Gastroesophageal sphincter (tissue), 4 donors: ENCODE results near the gene NCF4. TPM values are rescaled to one million over a fixed set of nuclear protein-coding genes. Genes with fewer than 3 reads are reported as not detected.
A peak's percentile ranks its signal among the peaks of the same experiment; 100 is the strongest.

Source experiments
- ATAC-seq: fragments of 150-250 bp; one replicate; pipeline ENCODE4 v1.9.1; 2016; ENCODE audit warnings: mild to moderate bottlenecking, moderate library complexity
- H3K27ac ChIP-seq, 4 donors: fragments of 200-600 bp; sonication (generic) in 3 of 4; 1 replicate in 3 of 4; 2 replicates in 1 of 4; pipeline ENCODE4 v1.5.1; 2016 to 2019
- H3K27me3 ChIP-seq: fragments of 200-600 bp; sonication (generic); one replicate; pipeline ENCODE4 v1.5.1; 2019
- H3K36me3 ChIP-seq, 2 donors: fragments of 200-600 bp; sonication (generic); one replicate each; pipeline ENCODE4 v1.5.1; 2019; ENCODE audit warnings: control low read depth in 1 of 2
- H3K4me1 ChIP-seq, 3 donors: fragments of 200-600 bp; sonication (generic); 1 replicate in 2 of 3; 2 replicates in 1 of 3; pipeline ENCODE4 v1.5.1; 2016 to 2019; ENCODE audit warnings: control low read depth in 2 of 3
- H3K4me3 ChIP-seq, 2 donors: fragments of 200-600 bp; sonication (generic); one replicate each; pipeline ENCODE4 v1.5.1; 2019; ENCODE audit warnings: mild to moderate bottlenecking in 1 of 2, moderate library complexity in 1 of 2
- H3K9me3 ChIP-seq, 3 donors: fragments of 200-600 bp; sonication (generic); one replicate each; pipeline ENCODE4 v1.5.1; 2017 to 2019; ENCODE audit warnings: control low read depth in 2 of 3
- CTCF ChIP-seq, 4 experiments: fragments of 200-600 bp in 2 of 4; fragments of 450-650 bp in 2 of 4; sonication (generic) in 1 of 4; IDR thresholded peaks; one replicate each; pipeline ENCODE4 v1.5.1; 2017 to 2019; ENCODE audit warnings: antibody characterized with exemption in 4 of 4, mild to moderate bottlenecking in 2 of 4, moderate library complexity in 2 of 4
- EP300 ChIP-seq: sonication (generic); formaldehyde crosslinking; IDR thresholded peaks from one replicate; pipeline ENCODE4 v1.6.1; 2017; ENCODE audit warnings: antibody characterized with exemption, mild to moderate bottlenecking
- POLR2A ChIP-seq, 2 donors: fragments of 450-650 bp; IDR thresholded peaks; one replicate each; pipeline ENCODE4 v1.6.1; 2017; ENCODE audit warnings: antibody characterized with exemption in 2 of 2, mild to moderate bottlenecking in 2 of 2, moderate library complexity in 1 of 2
- POLR2AphosphoS5 ChIP-seq: sonication (generic); formaldehyde crosslinking; IDR thresholded peaks from one replicate; pipeline ENCODE4 v1.6.1; 2017; ENCODE audit warnings: antibody characterized with exemption
- WGBS, 2 donors: methylation state at CpG; one replicate each; pipeline ENCODE4 v1.1.5; 2018; ENCODE audit warnings: low coverage in 1 of 2; 5-methylcytosine and 5-hydroxymethylcytosine counted together
- total RNA-seq, 4 donors: library from RNA; depleted of rRNA; stranded (reverse); fragments of >200 nt; gene quantifications; one replicate each; pipeline ENCODE4 v1.1.0, GENCODE V29; 2016

The NCF4 gene
- total RNA-seq, 4 donors from 2014 or later: 5.4 to 20.5 (median 10.6) TPM

- no peaks in the 10 kb centered on the region for H3K36me3 ChIP-seq
- 70 to 80% methylated on average over 2 of the region's 6 CpGs for WGBS, 2 donors
- TF ChIP-seq EP300: no peak
- TF ChIP-seq CTCF (IDR thresholded peaks at IDR 0.05): peak in 3 of 4 experiments; percentile 32 to 49 (median 45)
- H3K27ac ChIP-seq: peak overlapping the region in 3 of 4 donors; percentile 25 to 37 (median 34)
- ATAC-seq: peak; percentile 70
- H3K27me3 ChIP-seq: peaks cover 59% of the 10 kb centered on the region
- no peak overlapping the region for H3K4me3 ChIP-seq
- H3K4me1 ChIP-seq: peaks cover 0 to 12% (median 0%) of the 10 kb centered on the region in 3 donors
- H3K9me3 ChIP-seq: no peaks in the 10 kb centered on the region
These were observed 13.0 kb downstream of the NCF4 start for GRCh38 chr22:36873614-36874308.

GRCh38 chr22:36874309-36874696, 13.5 kb downstream of the NCF4 start:
- WGBS, 2 donors: 40 to 80% methylated on average over 1 of the region's 2 CpGs

GRCh38 chr22:36874736-36875135, 13.9 kb downstream of the NCF4 start:
- TF ChIP-seq POLR2AphosphoS5 (no peak), EP300 (no peak), CTCF (IDR thresholded peaks at IDR 0.05) (no peak), POLR2A (IDR thresholded peaks at IDR 0.05) (no peak)
- Histone ChIP-seq H3K27me3 (peaks cover 59% of the 10 kb centered on the region), H3K4me3 (no peak overlapping the region), H3K27ac (peak overlapping the region in 3 of 4 donors; percentile 25 to 37 (median 34)), H3K36me3 (no peaks in the 10 kb centered on the region), H3K4me1 (peaks cover 0 to 12% (median 0%) of the 10 kb centered on the region in 3 donors), H3K9me3 (no peaks in the 10 kb centered on the region)
- WGBS, 2 donors: 71 to 86% methylated on average over 4 to 9 of the region's 9 CpGs
- no peak for ATAC-seq

More at GRCh38 chr22:36874309-36874696, 13.5 kb downstream of the NCF4 start:
- H3K9me3 ChIP-seq: no peaks in the 10 kb centered on the region
- H3K27me3 ChIP-seq: peaks cover 59% of the 10 kb centered on the region
- peak overlapping the region in 3 of 4 donors; percentile 25 to 37 (median 34) for H3K27ac ChIP-seq
- no peak overlapping the region for H3K4me3 ChIP-seq
- TF ChIP-seq POLR2AphosphoS5 (no peak), EP300 (no peak), CTCF (IDR thresholded peaks at IDR 0.05) (no peak), POLR2A (IDR thresholded peaks at IDR 0.05) (no peak)
- H3K36me3 ChIP-seq: no peaks in the 10 kb centered on the region
- no peak for ATAC-seq
- H3K4me1 ChIP-seq: peaks cover 0 to 12% (median 0%) of the 10 kb centered on the region in 3 donors

- no peak overlapping the region for H3K4me3 ChIP-seq
- TF ChIP-seq POLR2AphosphoS5: no peak
- no peak for TF ChIP-seq EP300
- TF ChIP-seq CTCF (IDR thresholded peaks at IDR 0.05): no peak
- no peak for TF ChIP-seq POLR2A (IDR thresholded peaks at IDR 0.05)
- H3K27me3 ChIP-seq: peaks cover 52% of the 10 kb centered on the region
- no peak for ATAC-seq
- peaks cover 0 to 5% (median 0%) of the 10 kb centered on the region in 3 donors for H3K9me3 ChIP-seq
- H3K4me1 ChIP-seq: peaks cover 0 to 12% (median 0%) of the 10 kb centered on the region in 3 donors
- H3K36me3 ChIP-seq: no peaks in the 10 kb centered on the region
- H3K27ac ChIP-seq: no peak overlapping the region
- WGBS, 2 donors: 60 to 81% methylated on average over 1 to 3 of the region's 6 CpGs
These were observed 14.9 kb downstream of the NCF4 start for GRCh38 chr22:36875741-36876140.

GRCh38 chr22:36879775-36880174, 19.0 kb downstream of the NCF4 start:
- ATAC-seq: no peak
- Histone ChIP-seq H3K36me3 (no peaks in the 10 kb centered on the region), H3K27me3 (peaks cover 49% of the 10 kb centered on the region), H3K27ac (no peak overlapping the region), H3K4me1 (no peaks in the 10 kb centered on the region), H3K9me3 (peaks cover 0 to 27% (median 0%) of the 10 kb centered on the region in 3 donors), H3K4me3 (no peak overlapping the region)
- WGBS, 2 donors: 67 to 77% methylated on average over 7 of the region's 7 CpGs
- TF ChIP-seq POLR2A (IDR thresholded peaks at IDR 0.05) (no peak), CTCF (IDR thresholded peaks at IDR 0.05) (no peak), EP300 (no peak), POLR2AphosphoS5 (no peak)
